Fibroblast of lung (primary cell): ENCODE data around the gene CFAP97D1. TPM values are rescaled to one million over a fixed set of nuclear protein-coding genes. Genes with fewer than 3 reads are reported as not detected.

ENCODE experiments used
- DNase-seq, 2 donors: peaks; one replicate each; pipeline versions ENCODE4 v3.0.0 to v3.0.0-alpha.2; 2010; ENCODE audit warnings: low read depth in 2 of 2
- H2AFZ ChIP-seq: 2 replicates; pipeline ENCODE4 v1.5.1; 2012; ENCODE audit warnings: low read length, control low read depth, inconsistent platforms
- H3K27ac ChIP-seq: 2 replicates; pipeline ENCODE4 v1.5.1; 2011; ENCODE audit warnings: low read length, control low read depth; ENCODE audit not compliant: insufficient read depth
- H3K27me3 ChIP-seq: 2 replicates; pipeline ENCODE4 v1.5.1; 2011; ENCODE audit warnings: mild to moderate bottlenecking, low read length; ENCODE audit not compliant: control insufficient read depth, insufficient read depth
- H3K36me3 ChIP-seq: 2 replicates; pipeline ENCODE4 v1.5.1; 2011; ENCODE audit warnings: low read length; ENCODE audit not compliant: control insufficient read depth, insufficient read depth
- H3K4me1 ChIP-seq: 2 replicates; pipeline ENCODE4 v1.5.1; 2011; ENCODE audit warnings: low read length; ENCODE audit not compliant: control insufficient read depth, insufficient read depth; ENCODE audit errors: extremely low read depth
- H3K4me2 ChIP-seq: 2 replicates; pipeline ENCODE4 v1.5.1; 2011; ENCODE audit warnings: low read length, control low read depth; ENCODE audit not compliant: insufficient read depth; ENCODE audit errors: extremely low read depth
- H3K4me3 ChIP-seq, 4 experiments: fragments of 200-600 bp in 1 of 4; sonication (generic) in 1 of 4; replicated peaks in 1 of 4; 2 replicates each; pipeline ENCODE4 v1.5.1; 2011 to 2016; ENCODE audit warnings: low read length in 4 of 4, low read depth in 3 of 4, mild to moderate bottlenecking in 3 of 4, control low read depth in 2 of 4, inconsistent platforms in 1 of 4, mixed read lengths in 1 of 4; ENCODE audit not compliant: insufficient read depth in 1 of 4; ENCODE audit errors: control extremely low read depth in 1 of 4
- H3K79me2 ChIP-seq: 2 replicates; pipeline ENCODE4 v1.5.1; 2012; ENCODE audit warnings: mild to moderate bottlenecking, low read length, inconsistent platforms; ENCODE audit not compliant: control insufficient read depth, insufficient read depth
- H3K9ac ChIP-seq: 2 replicates; pipeline ENCODE4 v1.5.1; 2011; ENCODE audit warnings: mild to moderate bottlenecking, low read length, control low read depth; ENCODE audit not compliant: insufficient read depth
- H3K9me3 ChIP-seq: 2 replicates; pipeline ENCODE4 v1.5.1; 2012; ENCODE audit warnings: low read depth, low read length; ENCODE audit not compliant: control insufficient read depth, insufficient read depth
- H4K20me1 ChIP-seq: 2 replicates; pipeline ENCODE4 v1.5.1; 2011; ENCODE audit warnings: low read length; ENCODE audit not compliant: control insufficient read depth, insufficient read depth; ENCODE audit errors: extremely low read depth
- EZH2 ChIP-seq: IDR thresholded peaks from 2 replicates; pipeline ENCODE4 v1.5.1; 2012; ENCODE audit warnings: low read length, control low read depth, mild to moderate bottlenecking; ENCODE audit errors: missing control alignments
- polyA plus RNA-seq, 2 donors: library from polyadenylated mRNA; depleted of rRNA in 1 of 2; stranded (reverse) in 1 of 2; unstranded in 1 of 2; fragments of >200 nt; gene quantifications; 2 replicates each; pipeline ENCODE4 v1.2.1, GENCODE V29; 2011 to 2012; ENCODE audit warnings: missing spikeins in 1 of 2
- total RNA-seq: library from RNA; depleted of rRNA; stranded (reverse); fragments of >200 nt; gene quantifications from 2 replicates; pipeline ENCODE4 v1.2.1, GENCODE V29; 2014
- TF ChIP-seq, protein P1 (sequence below), 2 donors: IDR thresholded peaks in 1 of 2; conservative IDR thresholded peaks in 1 of 2; 1 replicate in 1 of 2; 2 replicates in 1 of 2; pipeline ENCODE4 v1.5.1; 2011 to 2012; ENCODE audit warnings: low read length in 2 of 2, control low read depth in 1 of 2, inconsistent platforms in 1 of 2, low read depth in 1 of 2, mild to moderate bottlenecking in 1 of 2

The CFAP97D1 gene
- total and polyA plus RNA-seq, 2 donors (not counting 1 experiment from before 2014, with no cell fraction given), result under 0.01 to 0.02 TPM

DNA sequence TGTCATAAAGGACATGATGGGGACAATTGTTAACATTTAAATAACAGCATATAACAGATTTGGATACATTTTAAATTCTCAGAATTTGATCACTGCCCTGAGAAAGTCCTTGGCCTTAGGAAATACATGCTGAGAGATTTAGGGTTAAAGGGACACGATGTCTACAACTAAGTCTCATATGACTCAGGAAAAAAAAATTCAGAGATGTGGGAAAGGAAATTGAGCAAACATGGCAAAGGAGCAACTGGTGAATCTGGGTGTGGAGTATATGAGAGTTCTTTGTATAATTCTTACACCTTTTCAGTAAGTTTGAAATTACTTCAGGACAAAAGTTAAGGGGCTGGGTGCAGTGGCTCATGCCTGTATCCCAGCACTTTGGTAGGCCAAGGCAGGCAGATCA lies 34.5 kb downstream of the CFAP97D1 start:
- Histone ChIP-seq H3K9ac (no peak overlapping the region), H4K20me1 (no peaks in the 10 kb centered on the region), H3K79me2 (no peaks in the 10 kb centered on the region), H3K36me3 (peaks cover 4% of the 10 kb centered on the region), H3K27me3 (no peaks in the 10 kb centered on the region), H3K9me3 (no peaks in the 10 kb centered on the region), H3K4me2 (peak overlapping the region; percentile 9), H3K4me3 (no peak overlapping the region), H3K4me1 (peaks cover 2% of the 10 kb centered on the region), H2AFZ (no peak overlapping the region), H3K27ac (no peak overlapping the region)
- DNase-seq, result peak; percentile 74 to 77
- no peak for TF ChIP-seq EZH2
- TF ChIP-seq, protein P1, sequence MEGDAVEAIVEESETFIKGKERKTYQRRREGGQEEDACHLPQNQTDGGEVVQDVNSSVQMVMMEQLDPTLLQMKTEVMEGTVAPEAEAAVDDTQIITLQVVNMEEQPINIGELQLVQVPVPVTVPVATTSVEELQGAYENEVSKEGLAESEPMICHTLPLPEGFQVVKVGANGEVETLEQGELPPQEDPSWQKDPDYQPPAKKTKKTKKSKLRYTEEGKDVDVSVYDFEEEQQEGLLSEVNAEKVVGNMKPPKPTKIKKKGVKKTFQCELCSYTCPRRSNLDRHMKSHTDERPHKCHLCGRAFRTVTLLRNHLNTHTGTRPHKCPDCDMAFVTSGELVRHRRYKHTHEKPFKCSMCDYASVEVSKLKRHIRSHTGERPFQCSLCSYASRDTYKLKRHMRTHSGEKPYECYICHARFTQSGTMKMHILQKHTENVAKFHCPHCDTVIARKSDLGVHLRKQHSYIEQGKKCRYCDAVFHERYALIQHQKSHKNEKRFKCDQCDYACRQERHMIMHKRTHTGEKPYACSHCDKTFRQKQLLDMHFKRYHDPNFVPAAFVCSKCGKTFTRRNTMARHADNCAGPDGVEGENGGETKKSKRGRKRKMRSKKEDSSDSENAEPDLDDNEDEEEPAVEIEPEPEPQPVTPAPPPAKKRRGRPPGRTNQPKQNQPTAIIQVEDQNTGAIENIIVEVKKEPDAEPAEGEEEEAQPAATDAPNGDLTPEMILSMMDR (conservative IDR thresholded peaks at IDR 0.05 in 1 of 2, IDR thresholded peaks at IDR 0.05 in 1 of 2; ENCODE audit: low read depth in 1 of 2, low read length in 2 of 2), result no peak

DNA sequence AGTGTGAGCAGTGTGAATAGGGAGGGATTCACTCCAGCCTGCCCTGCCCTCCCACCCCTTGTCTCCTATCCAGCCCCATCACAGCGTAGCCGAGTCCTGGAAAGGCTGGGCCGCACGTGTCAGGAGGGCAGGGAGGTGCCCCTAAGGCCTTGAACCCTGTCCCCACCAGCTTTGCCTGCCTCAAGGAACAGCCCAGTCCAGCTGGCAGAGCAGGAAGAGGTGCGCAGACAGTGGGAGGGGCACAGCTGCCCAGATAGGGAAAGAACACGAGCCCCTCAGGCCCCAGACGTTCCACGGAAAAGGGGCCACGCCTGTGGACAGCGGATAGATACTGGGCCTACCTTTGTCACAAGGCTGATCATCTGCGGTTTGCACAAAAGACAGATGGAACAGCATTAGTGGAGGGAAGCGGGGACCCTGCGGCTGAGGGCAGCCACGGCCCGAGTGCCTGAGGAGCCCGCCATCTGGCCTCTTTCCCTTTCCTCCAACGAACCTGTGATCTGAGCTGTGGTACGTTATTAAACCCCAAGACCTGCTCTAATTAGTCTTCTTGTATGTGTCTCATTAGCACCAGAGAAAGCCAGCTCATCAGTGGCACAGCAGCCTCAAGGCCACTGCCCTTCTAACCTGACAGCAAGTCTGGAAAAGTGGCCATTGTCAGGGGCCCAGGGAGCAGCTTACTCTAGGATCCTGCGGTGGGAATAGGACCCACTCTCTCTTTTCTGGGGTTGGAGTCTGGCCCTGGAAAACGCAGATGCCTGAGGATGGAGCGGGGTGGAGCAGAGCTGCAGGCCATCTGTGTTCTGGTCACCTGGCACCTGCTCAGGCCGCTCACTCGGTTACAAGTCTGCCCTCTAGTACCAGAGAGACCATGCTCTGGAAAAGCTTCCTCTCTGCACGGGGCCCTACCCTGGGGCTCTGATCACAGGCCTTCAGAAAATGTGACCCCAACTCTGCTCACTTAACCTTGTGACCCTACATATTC lies 36.4 kb downstream of the CFAP97D1 start:
- Histone ChIP-seq H3K4me3 (no peak overlapping the region), H3K79me2 (no peaks in the 10 kb centered on the region), H3K9me3 (no peaks in the 10 kb centered on the region), H3K9ac (no peak overlapping the region), H3K27me3 (no peaks in the 10 kb centered on the region), H3K4me1 (peaks cover 2% of the 10 kb centered on the region), H3K4me2 (no peak overlapping the region), H2AFZ (no peak overlapping the region), H4K20me1 (no peaks in the 10 kb centered on the region), H3K36me3 (peaks cover 8% of the 10 kb centered on the region), H3K27ac (no peak overlapping the region)
- DNase-seq, result no peak
- no peak for TF ChIP-seq EZH2
- TF ChIP-seq, protein P1 (conservative IDR thresholded peaks at IDR 0.05 in 1 of 2, IDR thresholded peaks at IDR 0.05 in 1 of 2; ENCODE audit: low read depth in 1 of 2, low read length in 2 of 2), result no peak

DNA sequence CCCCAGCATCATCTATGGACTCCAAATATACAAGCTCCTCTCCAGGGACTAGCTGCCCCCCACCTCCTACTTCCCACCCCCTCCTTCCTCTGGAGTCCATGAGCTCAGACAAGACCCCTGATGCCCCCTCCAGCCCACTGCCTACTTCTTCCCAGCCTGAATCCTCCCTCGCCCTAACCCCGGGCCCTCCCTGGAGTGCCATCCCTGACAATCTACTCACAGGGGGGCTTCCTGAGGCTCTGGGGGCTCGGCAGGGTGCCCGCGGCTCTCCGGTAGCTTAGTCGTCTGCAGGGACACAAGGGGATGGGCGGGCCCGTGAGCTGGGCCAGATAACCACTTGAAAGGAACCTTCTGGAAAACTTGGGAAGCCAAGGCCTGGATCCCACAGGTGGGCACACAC lies 37.6 kb downstream of the CFAP97D1 start:
- no peaks in the 10 kb centered on the region for H3K27me3 ChIP-seq
- TF ChIP-seq, protein P1 (conservative IDR thresholded peaks at IDR 0.05 in 1 of 2, IDR thresholded peaks at IDR 0.05 in 1 of 2; ENCODE audit: low read depth in 1 of 2, low read length in 2 of 2), result no peak
- TF ChIP-seq EZH2, result no peak
- H2AFZ ChIP-seq, result no peak overlapping the region
- H3K4me1 ChIP-seq, result peaks cover 2% of the 10 kb centered on the region
- no peak for DNase-seq
- no peak overlapping the region for H3K9ac ChIP-seq
- no peaks in the 10 kb centered on the region for H4K20me1 ChIP-seq
- no peak overlapping the region for H3K27ac ChIP-seq
- no peak overlapping the region for H3K4me3 ChIP-seq
- no peak overlapping the region for H3K4me2 ChIP-seq
- H3K79me2 ChIP-seq, result no peaks in the 10 kb centered on the region
- no peaks in the 10 kb centered on the region for H3K9me3 ChIP-seq
- H3K36me3 ChIP-seq, result peaks cover 8% of the 10 kb centered on the region
